Chondrocyte (in vitro differentiated cells): ENCODE data around the gene ZNF555. TPM values are rescaled to one million over a fixed set of nuclear protein-coding genes. Genes with fewer than 3 reads are reported as not detected.
A peak's percentile ranks its signal among the peaks of the same experiment; 100 is the strongest.
"Not testable (repeated sequence)": the region's sequence is repeated elsewhere in the genome, so short reads cannot be mapped to it uniquely, and the experiment has no call there.

Experiments
- DNase-seq: peaks from one replicate; pipeline ENCODE4 v3.0.0; 2021; ENCODE audit warnings: mixed read lengths, low spot score
- H3K27ac Mint-ChIP-seq: one replicate; pipeline ENCODE4 v1.8.0; 2021; ENCODE audit warnings: mild to moderate bottlenecking, moderate library complexity, mixed read lengths; ENCODE audit not compliant: unreplicated experiment
- H3K27me3 Mint-ChIP-seq: 2 replicates; pipeline ENCODE4 v1.8.0; 2021; ENCODE audit warnings: low read depth, mixed read lengths
- H3K36me3 Mint-ChIP-seq: 2 replicates; pipeline ENCODE4 v1.8.0; 2021; ENCODE audit warnings: low read depth, mixed read lengths
- H3K4me1 Mint-ChIP-seq: 2 replicates; pipeline ENCODE4 v1.8.0; 2021; ENCODE audit warnings: low read depth, mild to moderate bottlenecking, mixed read lengths
- H3K4me3 Mint-ChIP-seq: one replicate; pipeline ENCODE4 v1.8.0; 2021; ENCODE audit warnings: mild to moderate bottlenecking, moderate library complexity, mixed read lengths; ENCODE audit not compliant: unreplicated experiment
- H3K9me3 Mint-ChIP-seq: 2 replicates; pipeline ENCODE4 v1.8.0; 2021; ENCODE audit warnings: low read depth, mixed read lengths
- total RNA-seq: library from RNA; stranded (reverse); gene quantifications from 3 replicates; pipeline ENCODE4 v1.2.1, GENCODE V29; 2021
- TF ChIP-seq, protein P1 (sequence below): fragments of 200-600 bp; sonication (generic); IDR thresholded peaks from 2 replicates; pipeline ENCODE4 v1.5.0; 2021; ENCODE audit warnings: antibody characterized with exemption, mild to moderate bottlenecking, moderate library complexity

The ZNF555 gene
- total RNA-seq, 1 donor from 2014 or later, result 9.2 TPM

DNA sequence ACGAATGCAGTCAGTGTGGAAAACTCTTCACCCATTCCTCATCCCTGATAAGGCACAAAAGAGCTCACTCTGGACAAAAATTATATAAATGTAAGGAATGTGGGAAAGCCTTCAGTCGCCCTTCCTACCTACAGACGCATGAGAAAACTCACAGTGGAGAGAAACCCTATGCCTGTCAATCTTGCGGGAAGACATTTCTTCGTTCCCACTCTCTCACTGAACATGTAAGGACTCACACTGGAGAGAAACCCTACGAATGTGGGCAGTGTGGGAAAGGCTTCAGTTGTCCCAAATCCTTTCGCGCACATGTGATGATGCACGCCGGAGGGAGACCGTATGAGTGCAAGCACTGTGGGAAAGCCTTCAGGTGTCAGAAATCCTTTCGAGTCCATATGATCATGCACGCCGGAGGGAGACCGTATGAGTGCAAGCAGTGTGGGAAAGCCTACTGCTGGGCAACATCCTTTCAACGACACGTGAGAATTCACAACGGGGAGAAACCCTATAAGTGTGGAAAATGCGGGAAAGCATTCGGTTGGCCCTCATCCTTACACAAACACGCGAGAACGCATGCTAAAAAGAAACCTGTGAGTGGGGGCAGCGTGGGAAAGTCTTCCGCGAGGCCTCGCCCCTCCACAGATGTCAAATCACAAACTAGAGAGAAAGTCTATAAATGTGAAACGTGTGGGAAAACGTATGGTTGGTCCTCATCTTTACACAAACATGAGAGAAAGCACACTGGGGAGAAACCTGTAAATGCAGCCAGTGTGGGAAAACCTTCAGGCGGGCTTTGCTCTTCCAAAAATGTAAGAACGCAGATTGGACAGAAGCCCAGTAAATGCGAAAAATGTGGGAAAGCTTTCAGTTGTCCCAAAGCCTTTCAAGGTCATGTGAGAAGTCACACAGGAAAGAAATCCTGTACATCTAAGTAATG lies 36.4 kb downstream of the ZNF555 start:
- Mint-ChIP-seq H3K4me3 (no peak overlapping the region), H3K9me3 (peaks cover 16% of the 10 kb centered on the region), H3K27me3 (no peaks in the 10 kb centered on the region), H3K36me3 (peaks cover 2% of the 10 kb centered on the region), H3K27ac (no peak overlapping the region), H3K4me1 (no peaks in the 10 kb centered on the region)
- TF ChIP-seq, protein P1, sequence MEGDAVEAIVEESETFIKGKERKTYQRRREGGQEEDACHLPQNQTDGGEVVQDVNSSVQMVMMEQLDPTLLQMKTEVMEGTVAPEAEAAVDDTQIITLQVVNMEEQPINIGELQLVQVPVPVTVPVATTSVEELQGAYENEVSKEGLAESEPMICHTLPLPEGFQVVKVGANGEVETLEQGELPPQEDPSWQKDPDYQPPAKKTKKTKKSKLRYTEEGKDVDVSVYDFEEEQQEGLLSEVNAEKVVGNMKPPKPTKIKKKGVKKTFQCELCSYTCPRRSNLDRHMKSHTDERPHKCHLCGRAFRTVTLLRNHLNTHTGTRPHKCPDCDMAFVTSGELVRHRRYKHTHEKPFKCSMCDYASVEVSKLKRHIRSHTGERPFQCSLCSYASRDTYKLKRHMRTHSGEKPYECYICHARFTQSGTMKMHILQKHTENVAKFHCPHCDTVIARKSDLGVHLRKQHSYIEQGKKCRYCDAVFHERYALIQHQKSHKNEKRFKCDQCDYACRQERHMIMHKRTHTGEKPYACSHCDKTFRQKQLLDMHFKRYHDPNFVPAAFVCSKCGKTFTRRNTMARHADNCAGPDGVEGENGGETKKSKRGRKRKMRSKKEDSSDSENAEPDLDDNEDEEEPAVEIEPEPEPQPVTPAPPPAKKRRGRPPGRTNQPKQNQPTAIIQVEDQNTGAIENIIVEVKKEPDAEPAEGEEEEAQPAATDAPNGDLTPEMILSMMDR, result no peak
- no peak for DNase-seq

DNA sequence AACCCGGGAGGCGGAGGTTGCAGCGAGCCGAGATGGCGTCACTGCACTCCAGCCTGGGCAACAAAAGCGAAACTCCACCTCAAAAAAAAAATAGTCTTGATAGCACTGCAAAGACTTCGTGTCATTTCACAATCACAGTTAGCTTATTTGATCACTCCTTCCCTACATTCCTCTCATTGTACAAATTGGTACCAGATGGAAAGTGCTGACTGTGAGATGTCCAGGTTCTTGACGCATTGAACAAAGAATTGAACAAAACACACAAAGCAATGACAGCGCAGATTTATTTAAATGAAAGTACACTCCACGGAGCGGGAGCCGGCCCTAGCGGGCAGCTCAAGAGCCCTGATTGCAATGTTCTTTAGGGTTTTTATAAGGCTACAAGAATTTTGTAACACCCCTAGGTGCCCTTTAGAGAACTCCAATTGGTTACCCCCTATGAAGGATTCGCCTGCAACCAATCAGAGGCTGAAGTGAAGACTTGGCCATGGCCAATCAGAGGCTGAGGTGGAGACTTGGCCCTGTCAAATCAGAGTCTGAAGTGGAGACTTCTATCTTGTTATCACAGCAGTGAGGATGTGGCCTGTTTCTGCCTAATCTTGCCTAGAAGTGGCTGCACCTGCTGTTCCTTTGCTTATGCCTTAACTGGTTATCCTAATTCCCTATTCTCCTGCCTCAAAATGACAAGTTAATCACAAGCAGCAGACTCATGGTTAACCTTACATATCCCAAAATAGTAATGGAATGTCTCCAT lies 42.6 kb downstream of the ZNF555 start:
- peaks cover 4% of the 10 kb centered on the region for H3K27me3 Mint-ChIP-seq
- H3K27ac Mint-ChIP-seq, result no peak overlapping the region
- TF ChIP-seq, protein P1, result no peak
- no peak for DNase-seq
- H3K4me3 Mint-ChIP-seq, result no peak overlapping the region
- H3K4me1 Mint-ChIP-seq, result no peaks in the 10 kb centered on the region
- H3K36me3 Mint-ChIP-seq, result no peaks in the 10 kb centered on the region
- H3K9me3 Mint-ChIP-seq, result peaks cover 4% of the 10 kb centered on the region

DNA sequence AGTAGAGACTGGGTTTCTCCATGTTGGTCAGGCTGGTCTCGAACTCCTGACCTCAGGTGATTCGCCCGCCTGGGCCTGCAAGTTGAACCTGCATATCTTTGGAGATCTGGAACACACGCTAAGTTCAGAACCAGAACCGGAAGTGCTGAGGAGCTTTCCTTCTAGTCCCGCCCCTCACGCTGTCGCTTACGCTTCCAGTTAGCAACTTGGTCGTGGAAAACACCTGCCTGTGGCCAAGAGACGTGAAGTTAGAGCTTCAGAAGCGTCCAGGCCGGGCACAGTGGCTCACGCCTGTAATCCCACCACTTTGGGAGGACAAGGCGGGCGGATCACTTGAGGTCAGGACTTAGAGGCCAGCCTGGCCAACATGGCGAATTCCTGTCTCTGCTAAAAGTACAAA lies 44.5 kb downstream of the ZNF555 start:
- H3K27me3 Mint-ChIP-seq, result peaks cover 4% of the 10 kb centered on the region
- DNase-seq, result no peak
- TF ChIP-seq, protein P1, result no peak
- H3K4me3 Mint-ChIP-seq, result no peak overlapping the region
- no peak overlapping the region for H3K27ac Mint-ChIP-seq
- H3K9me3 Mint-ChIP-seq, result no peaks in the 10 kb centered on the region
- H3K4me1 Mint-ChIP-seq, result no peaks in the 10 kb centered on the region
- no peaks in the 10 kb centered on the region for H3K36me3 Mint-ChIP-seq

DNA sequence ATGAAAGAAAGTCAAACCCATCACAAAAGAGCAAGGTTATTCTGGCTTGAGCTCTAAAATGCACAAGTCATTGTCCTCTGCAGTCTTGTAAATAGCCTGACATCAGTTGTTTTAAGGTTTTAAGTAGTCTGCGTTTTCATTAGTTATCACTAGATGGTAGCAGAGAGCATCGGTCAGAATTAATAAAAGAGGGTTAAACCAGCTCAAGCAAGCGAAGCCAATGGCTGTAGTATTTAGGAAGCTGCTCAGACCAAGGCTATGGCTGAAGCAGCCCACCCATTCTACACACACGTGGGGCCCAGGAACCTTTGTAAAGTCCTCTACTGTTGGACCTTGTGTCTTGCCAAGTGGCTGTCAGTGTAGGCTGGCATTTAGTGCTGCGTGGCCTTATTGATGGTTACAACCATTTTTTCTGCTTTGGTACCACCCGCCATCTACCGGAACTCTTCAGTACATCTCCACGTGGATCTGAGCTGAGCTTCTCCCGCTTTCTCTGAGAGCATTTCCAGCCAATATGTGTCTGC lies 46.2 kb downstream of the ZNF555 start:
- no peak for DNase-seq
- TF ChIP-seq, protein P1, result peak; percentile 81
- H3K27ac Mint-ChIP-seq, result no peak overlapping the region

DNA sequence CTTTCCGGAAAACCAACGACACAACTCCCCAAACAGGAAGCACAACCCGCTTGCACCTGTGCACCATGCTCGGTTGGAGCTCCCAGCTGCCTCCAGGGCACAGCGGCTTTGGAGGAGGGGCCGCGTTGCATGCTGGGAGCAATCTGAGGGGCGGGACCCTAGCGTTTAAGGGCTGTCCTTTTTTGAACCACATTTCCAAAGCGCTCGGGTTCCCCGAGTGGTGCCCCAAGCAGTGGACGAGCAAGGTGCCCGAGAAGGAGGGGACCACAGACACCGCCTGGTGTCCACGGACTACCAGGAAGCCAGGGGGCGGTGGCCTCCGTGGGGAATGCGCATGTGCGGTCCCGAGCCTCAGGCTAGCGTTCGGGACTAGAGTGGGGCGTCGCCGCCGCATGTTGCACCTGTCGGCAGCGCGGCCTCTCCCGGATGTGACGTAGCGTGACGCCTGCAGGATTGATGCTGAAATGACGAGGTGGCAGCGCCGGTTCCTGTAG lies 47.5 kb downstream of the ZNF555 start:
- no peak for DNase-seq
- Mint-ChIP-seq H3K4me3 (no peak overlapping the region), H3K36me3 (no peaks in the 10 kb centered on the region)

More for the DNA sequence above, 46.2 kb downstream of the ZNF555 start:
- Mint-ChIP-seq H3K36me3 (no peaks in the 10 kb centered on the region), H3K9me3 (no peaks in the 10 kb centered on the region), H3K4me3 (no peak overlapping the region), H3K27me3 (peaks cover 9% of the 10 kb centered on the region), H3K4me1 (no peaks in the 10 kb centered on the region)

DNA sequence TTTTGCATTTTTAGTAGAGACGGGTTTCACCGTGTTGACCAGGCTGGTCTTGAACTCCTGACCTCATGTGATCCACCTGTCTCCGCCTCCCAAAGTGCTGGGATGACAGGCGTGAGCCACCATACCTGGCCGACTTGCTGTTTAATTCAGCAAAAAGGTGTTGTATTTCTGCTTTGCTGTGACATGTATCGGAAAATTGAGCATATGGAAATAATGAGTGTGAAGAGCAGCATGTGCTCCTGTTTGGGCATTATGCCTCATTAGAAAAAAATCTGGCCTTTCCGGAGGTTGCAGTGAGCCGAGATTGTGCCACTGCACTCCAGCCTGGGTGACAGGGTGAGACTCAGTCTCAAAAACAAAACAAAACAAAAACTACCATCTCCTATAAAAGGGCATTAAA lies 49.3 kb downstream of the ZNF555 start:
- not testable (repeated sequence) for H3K27ac Mint-ChIP-seq, H3K9me3 Mint-ChIP-seq, H3K36me3 Mint-ChIP-seq, DNase-seq, H3K4me1 Mint-ChIP-seq, H3K27me3 Mint-ChIP-seq, H3K4me3 Mint-ChIP-seq

More for the DNA sequence above, 47.5 kb downstream of the ZNF555 start:
- Mint-ChIP-seq H3K27ac (no peak overlapping the region), H3K27me3 (peaks cover 5% of the 10 kb centered on the region), H3K9me3 (no peaks in the 10 kb centered on the region), H3K4me1 (no peaks in the 10 kb centered on the region)
- TF ChIP-seq, protein P1, result no peak
